PC-3 (cell line): ENCODE results near the gene PLEKHM3. TPM values are rescaled to one million over a fixed set of nuclear protein-coding genes. Genes with fewer than 3 reads are reported as not detected.

Experiments
- ATAC-seq: fragments of 200-7000 bp; cut with Tn5 transposase; 2 replicates; pipeline ENCODE4 v1.9.1; 2020; ENCODE audit warnings: mild to moderate bottlenecking, moderate library complexity
- BruUV-seq: library from RNA; stranded (reverse); fragments of 400-500 nt; replicated peaks from 2 replicates; lab custom pipeline; 2021; lab: Mats Ljungman, UMichigan
- CTCF ChIA-PET: fragments of 300-600 bp; sonication (Branson Sonifier 250); formaldehyde crosslinking; loops from one replicate; lab custom pipeline; 2022; ENCODE audit warnings: antibody characterized with exemption; lab: Charles Lee
- POLR2A ChIA-PET: fragments of 300-600 bp; sonication (Branson Sonifier 250); formaldehyde crosslinking; loops from one replicate; lab custom pipeline; 2022; ENCODE audit warnings: antibody characterized with exemption; ENCODE audit not compliant: unreplicated experiment; lab: Charles Lee
- DNase-seq: peaks from one replicate; pipeline ENCODE4 v3.0.0-alpha.2; 2015
- H2AFZ ChIP-seq: fragments of 300-600 bp; sonication (generic); 2 replicates; pipeline ENCODE4 v1.6.0; 2016; ENCODE audit warnings: antibody characterized with exemption, low read length
- H3F3A ChIP-seq: fragments of 300-600 bp; sonication (generic); one replicate; pipeline ENCODE4 v1.6.0; 2017; ENCODE audit warnings: antibody characterized with exemption, low read length, control low read depth, mild to moderate bottlenecking; ENCODE audit not compliant: unreplicated experiment
- H3K27ac ChIP-seq: fragments of 300-600 bp; sonication (generic); 2 replicates; pipeline ENCODE4 v1.5.1; 2016; ENCODE audit warnings: mild to moderate bottlenecking, low read length
- H3K27me3 ChIP-seq: fragments of 300-600 bp; sonication (generic); 2 replicates; pipeline ENCODE4 v1.6.1; 2016; ENCODE audit warnings: low read length, mixed read lengths
- H3K36me3 ChIP-seq: fragments of 300-600 bp; sonication (generic); 2 replicates; pipeline ENCODE4 v1.6.1; 2016; ENCODE audit warnings: low read depth, mixed run types, low read length, mixed read lengths
- H3K4me1 ChIP-seq: fragments of 300-600 bp; sonication (generic); 2 replicates; pipeline ENCODE4 v1.5.1; 2016; ENCODE audit warnings: low read length; ENCODE audit not compliant: insufficient read depth
- H3K4me2 ChIP-seq: fragments of 300-600 bp; sonication (generic); 2 replicates; pipeline ENCODE4 v1.6.0; 2016; ENCODE audit warnings: low read length
- H3K4me3 ChIP-seq: fragments of 300-600 bp; sonication (generic); 2 replicates; pipeline ENCODE4 v1.5.1; 2016; ENCODE audit warnings: mild to moderate bottlenecking, low read length, mixed read lengths
- H3K79me2 ChIP-seq: fragments of 300-600 bp; sonication (generic); 2 replicates; pipeline ENCODE4 v1.6.1; 2017; ENCODE audit warnings: low read length, mixed read lengths
- H3K9ac ChIP-seq: fragments of 300-600 bp; sonication (generic); 2 replicates; pipeline ENCODE4 v1.6.0; 2016; ENCODE audit warnings: mild to moderate bottlenecking, low read length
- H3K9me2 ChIP-seq: fragments of 300-600 bp; sonication (generic); replicated peaks from 2 replicates; pipeline ENCODE4 v1.6.1; 2016; ENCODE audit warnings: mixed run types, low read length, mixed read lengths
- H3K9me3 ChIP-seq: fragments of 300-600 bp; sonication (generic); 2 replicates; pipeline ENCODE4 v1.6.1; 2016; ENCODE audit warnings: low read length, mixed read lengths
- H4K20me1 ChIP-seq: fragments of 300-600 bp; sonication (generic); 2 replicates; pipeline ENCODE4 v1.6.1; 2016; ENCODE audit warnings: low read length, mixed read lengths
- CTCF ChIP-seq: fragments of 300-600 bp; sonication (generic); conservative IDR thresholded peaks from 2 replicates; pipeline ENCODE4 v1.5.1; 2017; ENCODE audit warnings: antibody characterized with exemption, low read depth, mild to moderate bottlenecking, low read length
- EZH2 ChIP-seq: fragments of 300-600 bp; sonication (generic); IDR thresholded peaks from one replicate; pipeline ENCODE4 v1.6.1; 2017; ENCODE audit warnings: antibody characterized with exemption, mild to moderate bottlenecking, low read length; ENCODE audit not compliant: unreplicated experiment
- EZH2phosphoT487 ChIP-seq: fragments of 300-600 bp; sonication (generic); IDR thresholded peaks from 2 replicates; pipeline ENCODE4 v1.6.1; 2018; ENCODE audit warnings: mild to moderate bottlenecking, antibody characterized with exemption, low read length, borderline replicate concordance
- intact Hi-C: fragments of 100-400 bp; cut with micrococcal nuclease; formaldehyde crosslinking; loops from 2 replicates; pipeline ENCODE4 v1.9.0; 2023
- total RNA-seq: library from RNA; depleted of rRNA; stranded (reverse); fragments of >200 nt; gene quantifications from 2 replicates; pipeline ENCODE4 v1.2.3, GENCODE V29; 2014

The PLEKHM3 gene
- total RNA-seq, 1 experiment from 2014 or later = 5.9 TPM

DNA sequence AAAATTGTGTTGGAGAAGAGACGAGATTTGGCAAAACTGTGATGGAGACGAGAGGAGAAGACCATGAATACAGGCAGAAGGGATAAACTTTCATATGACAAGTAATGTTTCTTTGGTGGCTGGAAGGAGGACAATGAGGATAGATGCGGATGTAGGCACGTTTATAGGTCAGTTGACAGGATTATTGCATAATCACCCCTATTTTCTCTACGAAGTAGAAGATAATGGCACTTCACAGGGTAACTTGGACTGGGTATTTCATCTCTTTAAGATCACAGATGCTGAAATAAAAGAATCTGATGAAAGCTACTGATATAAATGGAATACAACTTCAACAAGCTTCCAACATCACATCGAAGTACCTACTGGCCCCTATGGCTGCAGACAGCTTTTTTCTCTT lies 81.0 kb downstream of the PLEKHM3 start:
- ChIA-PET CTCF (no interaction called here), POLR2A (no interaction called here)
- TF ChIP-seq EZH2phosphoT487 = no peak
- no peak for TF ChIP-seq EZH2
- TF ChIP-seq CTCF = no peak
- Histone ChIP-seq H3K4me3 (no peak overlapping the region), H3K9ac (no peak overlapping the region), H3K27ac (no peak overlapping the region), H4K20me1 (no peaks in the 10 kb centered on the region), H3K4me1 (peaks cover 8% of the 10 kb centered on the region), H3F3A (no peaks in the 10 kb centered on the region), H3K79me2 (no peaks in the 10 kb centered on the region), H3K9me3 (no peaks in the 10 kb centered on the region), H3K27me3 (no peaks in the 10 kb centered on the region), H3K4me2 (no peak overlapping the region), H3K9me2 (no peaks in the 10 kb centered on the region), H2AFZ (no peak overlapping the region), H3K36me3 (no peaks in the 10 kb centered on the region)
- intact Hi-C loops = no loop called here
- no TSS peak for BruUV-seq
- no peak for DNase-seq
- no peak for ATAC-seq

GRCh38 chr2:207939342-207940108 lies 85.8 kb downstream of the PLEKHM3 start:
- H3F3A ChIP-seq = no peaks in the 10 kb centered on the region
- no peaks in the 10 kb centered on the region for H4K20me1 ChIP-seq
- no peaks in the 10 kb centered on the region for H3K79me2 ChIP-seq
- H3K36me3 ChIP-seq = no peaks in the 10 kb centered on the region
- ChIA-PET POLR2A (interaction anchor here (0.6 kb wide), 1 partner anchor 132 kb away, joined by 3 read pairs; no protein-coding TSS in a partner anchor), CTCF (interaction anchor here (0.6 kb wide), 1 partner anchor 101 kb away, joined by 11 read pairs; no protein-coding TSS in a partner anchor)
- H3K27ac ChIP-seq = peak overlapping the region; percentile 34
- H2AFZ ChIP-seq = peak overlapping the region; percentile 54
- H3K9ac ChIP-seq = no peak overlapping the region; the same call in 1 of the 2 replicates
- no TSS peak for BruUV-seq
- H3K4me1 ChIP-seq = peaks cover 14% of the 10 kb centered on the region
- intact Hi-C loops = no loop called here
- peak overlapping the region; percentile 59 for H3K4me2 ChIP-seq
- ATAC-seq = peak; percentile 93
- H3K9me2 ChIP-seq = no peaks in the 10 kb centered on the region
- H3K4me3 ChIP-seq = no peak overlapping the region
- no peaks in the 10 kb centered on the region for H3K27me3 ChIP-seq
- TF ChIP-seq CTCF (no peak), EZH2 (no peak), EZH2phosphoT487 (no peak)
- no peaks in the 10 kb centered on the region for H3K9me3 ChIP-seq
- peak; percentile 68 for DNase-seq

DNA sequence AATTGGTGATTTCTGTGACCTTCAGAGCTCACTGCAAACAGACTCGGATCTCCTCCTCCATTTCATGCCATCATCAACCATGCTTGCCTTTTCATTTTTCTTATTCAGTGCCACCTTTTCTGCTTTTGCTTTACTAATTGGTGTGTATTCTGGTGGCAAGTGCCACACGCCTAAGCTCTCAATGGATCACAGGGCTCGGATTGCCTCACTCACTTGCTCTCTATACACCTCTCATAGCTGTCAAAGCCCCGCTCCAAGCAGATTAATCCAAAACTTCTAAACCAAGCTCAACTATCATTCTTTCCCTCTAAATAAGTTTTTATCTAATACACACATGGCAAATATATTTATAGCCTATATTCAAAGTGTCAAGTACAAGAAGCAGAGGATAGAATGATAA lies 86.4 kb downstream of the PLEKHM3 start:
- Histone ChIP-seq H3K27ac (peak overlapping the region; percentile 34), H3K4me2 (peak overlapping the region; percentile 59), H2AFZ (peak overlapping the region; percentile 54), H3K9me3 (no peaks in the 10 kb centered on the region), H3K9me2 (no peaks in the 10 kb centered on the region), H3K36me3 (no peaks in the 10 kb centered on the region), H3K9ac (no peak overlapping the region; the same call in 1 of the 2 replicates), H3K27me3 (no peaks in the 10 kb centered on the region), H3K4me3 (no peak overlapping the region), H3K79me2 (no peaks in the 10 kb centered on the region), H4K20me1 (no peaks in the 10 kb centered on the region), H3F3A (no peaks in the 10 kb centered on the region), H3K4me1 (peaks cover 14% of the 10 kb centered on the region)
- DNase-seq = no peak
- CTCF ChIA-PET = interaction anchor here (0.6 kb wide), 1 partner anchor 101 kb away, joined by 11 read pairs; no protein-coding TSS in a partner anchor
- intact Hi-C loops = no loop called here
- no peak for TF ChIP-seq EZH2phosphoT487
- TF ChIP-seq CTCF = no peak
- no peak for TF ChIP-seq EZH2
- ATAC-seq = no peak
- no TSS peak for BruUV-seq
- POLR2A ChIA-PET = no interaction called here
